Thoracic aorta (tissue), 2 donors: ENCODE results near the gene MLF2. TPM values are rescaled to one million over a fixed set of nuclear protein-coding genes. Genes with fewer than 3 reads are reported as not detected.

ENCODE experiments used
- ATAC-seq: fragments of 150-250 bp; one replicate; pipeline ENCODE4 v1.8.0; 2017; ENCODE audit warnings: low read depth; ENCODE audit not compliant: insufficient number of reproducible peaks, low FRiP score
- DNase-seq: peaks from one replicate; pipeline ENCODE4 v3.0.0-alpha.2; 2020; ENCODE audit warnings: low spot score
- H3K27ac ChIP-seq, 2 donors: fragments of 200-600 bp; sonication (generic); 1 replicate in 1 of 2; 2 replicates in 1 of 2; pipeline ENCODE4 v1.5.1; 2016; ENCODE audit warnings: mild to moderate bottlenecking in 2 of 2, moderate library complexity in 2 of 2
- H3K27me3 ChIP-seq: fragments of 200-600 bp; sonication (generic); replicated peaks from 2 replicates; pipeline ENCODE4 v1.6.0; 2016; ENCODE audit warnings: mild to moderate bottlenecking; ENCODE audit not compliant: insufficient read depth
- H3K36me3 ChIP-seq: fragments of 200-600 bp; sonication (generic); one replicate; pipeline ENCODE4 v1.5.1; 2016
- H3K4me1 ChIP-seq, 2 donors: fragments of 200-600 bp; sonication (generic); 1 replicate in 1 of 2; 2 replicates in 1 of 2; pipeline versions ENCODE4 v1.5.1 to v1.6.0; 2016; ENCODE audit warnings: low read depth in 2 of 2, mild to moderate bottlenecking in 1 of 2; ENCODE audit not compliant: control insufficient read depth in 1 of 2
- H3K4me3 ChIP-seq: fragments of 200-600 bp; sonication (generic); 2 replicates; pipeline ENCODE4 v1.5.1; 2016; ENCODE audit warnings: mild to moderate bottlenecking
- H3K9me3 ChIP-seq: fragments of 200-600 bp; sonication (generic); 2 replicates; pipeline ENCODE4 v1.5.1; 2016
- total RNA-seq, 2 donors: library from RNA; depleted of rRNA; stranded (reverse); fragments of >200 nt; gene quantifications; one replicate each; pipeline versions ENCODE4 v1.1.0 to v1.2.3, GENCODE V29; 2016
- TF ChIP-seq, protein P1 (sequence below): fragments of 200-600 bp; sonication (generic); IDR thresholded peaks from one replicate; pipeline ENCODE4 v1.5.1; 2019; ENCODE audit warnings: antibody characterized with exemption

MLF2 gene
- total RNA-seq, 2 donors from 2014 or later, result 129 to 179 TPM

DNA sequence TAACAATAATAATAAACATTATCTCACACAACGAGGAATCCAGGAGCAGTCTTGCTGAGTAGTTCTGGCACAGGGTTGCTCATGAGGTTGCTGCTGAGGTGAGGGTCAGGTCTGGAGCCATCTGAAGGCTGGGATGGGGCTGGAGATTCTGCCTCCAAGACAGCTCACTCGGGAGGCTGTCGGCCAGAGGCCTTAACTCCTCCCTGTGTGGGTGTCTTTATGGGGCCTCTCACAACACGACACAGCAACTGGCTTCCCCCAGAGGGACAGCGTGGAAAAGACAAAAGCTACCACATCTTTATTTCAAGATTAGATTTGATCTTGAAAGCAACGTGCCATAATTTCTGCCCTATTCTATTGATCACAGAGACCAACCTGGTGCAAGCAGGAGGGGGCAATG is 29.2 kb upstream of the MLF2 start:
- Histone ChIP-seq H3K36me3 (no peaks in the 10 kb centered on the region), H3K9me3 (no peaks in the 10 kb centered on the region), H3K27me3 (no peaks in the 10 kb centered on the region), H3K27ac (no peak overlapping the region), H3K4me3 (no peak overlapping the region), H3K4me1 (peaks cover 7 to 10% of the 10 kb centered on the region in 2 donors)
- DNase-seq (no peak), ATAC-seq (no peak)
- TF ChIP-seq, protein P1, sequence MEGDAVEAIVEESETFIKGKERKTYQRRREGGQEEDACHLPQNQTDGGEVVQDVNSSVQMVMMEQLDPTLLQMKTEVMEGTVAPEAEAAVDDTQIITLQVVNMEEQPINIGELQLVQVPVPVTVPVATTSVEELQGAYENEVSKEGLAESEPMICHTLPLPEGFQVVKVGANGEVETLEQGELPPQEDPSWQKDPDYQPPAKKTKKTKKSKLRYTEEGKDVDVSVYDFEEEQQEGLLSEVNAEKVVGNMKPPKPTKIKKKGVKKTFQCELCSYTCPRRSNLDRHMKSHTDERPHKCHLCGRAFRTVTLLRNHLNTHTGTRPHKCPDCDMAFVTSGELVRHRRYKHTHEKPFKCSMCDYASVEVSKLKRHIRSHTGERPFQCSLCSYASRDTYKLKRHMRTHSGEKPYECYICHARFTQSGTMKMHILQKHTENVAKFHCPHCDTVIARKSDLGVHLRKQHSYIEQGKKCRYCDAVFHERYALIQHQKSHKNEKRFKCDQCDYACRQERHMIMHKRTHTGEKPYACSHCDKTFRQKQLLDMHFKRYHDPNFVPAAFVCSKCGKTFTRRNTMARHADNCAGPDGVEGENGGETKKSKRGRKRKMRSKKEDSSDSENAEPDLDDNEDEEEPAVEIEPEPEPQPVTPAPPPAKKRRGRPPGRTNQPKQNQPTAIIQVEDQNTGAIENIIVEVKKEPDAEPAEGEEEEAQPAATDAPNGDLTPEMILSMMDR, result no peak

DNA sequence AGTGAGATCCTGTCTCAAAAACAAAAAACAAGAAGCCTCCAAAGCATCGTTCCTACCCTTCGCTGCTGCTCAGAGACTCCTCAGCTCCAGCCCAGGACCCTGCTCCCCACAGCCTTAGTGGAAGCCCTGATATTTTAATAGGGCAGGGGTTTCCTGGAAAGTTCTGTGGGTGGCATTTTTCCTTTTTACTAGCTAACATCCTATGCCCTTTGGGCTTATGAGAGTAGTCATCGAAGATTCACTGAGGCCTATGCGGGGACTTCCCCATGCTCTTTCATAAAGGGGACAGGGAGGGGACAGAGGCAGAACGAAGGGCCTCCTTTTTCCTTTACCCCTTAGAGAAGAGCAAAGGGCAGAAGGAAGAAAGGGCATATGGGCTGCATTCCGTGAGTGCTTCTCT is 27.6 kb upstream of the MLF2 start:
- Histone ChIP-seq H3K27me3 (no peaks in the 10 kb centered on the region), H3K36me3 (no peaks in the 10 kb centered on the region), H3K9me3 (no peaks in the 10 kb centered on the region), H3K4me3 (no peak overlapping the region), H3K4me1 (peaks cover 7 to 10% of the 10 kb centered on the region in 2 donors), H3K27ac (no peak overlapping the region)
- ATAC-seq (no peak), DNase-seq (no peak)
- TF ChIP-seq, protein P1, result no peak

DNA sequence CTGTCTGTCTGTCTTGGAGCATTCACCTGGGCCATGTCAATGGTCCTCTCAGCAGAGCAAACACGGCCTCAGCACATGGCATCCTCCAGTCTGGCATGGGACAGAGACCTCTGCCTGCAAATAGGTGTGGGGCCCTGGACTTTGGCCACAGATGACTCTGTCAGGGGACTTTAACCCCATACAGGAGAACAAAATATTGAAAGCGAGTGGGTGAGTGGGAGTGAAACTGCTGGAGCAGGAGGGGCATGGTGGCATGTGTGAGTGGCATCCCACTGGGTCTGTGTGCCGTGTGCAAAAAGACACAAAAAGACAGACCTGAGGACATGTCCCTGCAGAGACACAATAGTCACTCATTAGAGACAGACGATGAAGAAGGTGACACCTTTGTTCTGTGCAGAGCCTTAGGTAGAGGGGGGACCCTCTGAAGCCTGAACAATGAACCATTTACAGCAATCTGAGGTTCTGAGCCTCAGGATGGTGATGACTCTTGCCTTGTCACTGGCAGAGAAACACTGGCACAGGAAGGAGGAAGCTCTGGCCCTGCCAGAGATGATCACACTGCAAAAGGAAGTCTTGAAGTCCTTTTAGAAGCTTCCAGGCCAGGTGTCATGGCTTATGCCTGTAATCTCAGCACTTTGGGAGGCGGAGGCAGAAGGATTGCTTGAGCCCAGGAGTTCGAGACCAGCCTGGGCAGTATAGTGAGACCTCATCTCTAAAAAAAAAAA is 26.9 kb upstream of the MLF2 start:
- no peaks in the 10 kb centered on the region for H3K36me3 ChIP-seq
- TF ChIP-seq, protein P1, result no peak
- H3K4me3 ChIP-seq, result no peak overlapping the region
- no peaks in the 10 kb centered on the region for H3K9me3 ChIP-seq
- ATAC-seq (no peak), DNase-seq (no peak)
- H3K27me3 ChIP-seq, result no peaks in the 10 kb centered on the region
- peaks cover 7 to 10% of the 10 kb centered on the region in 2 donors for H3K4me1 ChIP-seq
- no peak overlapping the region for H3K27ac ChIP-seq

DNA sequence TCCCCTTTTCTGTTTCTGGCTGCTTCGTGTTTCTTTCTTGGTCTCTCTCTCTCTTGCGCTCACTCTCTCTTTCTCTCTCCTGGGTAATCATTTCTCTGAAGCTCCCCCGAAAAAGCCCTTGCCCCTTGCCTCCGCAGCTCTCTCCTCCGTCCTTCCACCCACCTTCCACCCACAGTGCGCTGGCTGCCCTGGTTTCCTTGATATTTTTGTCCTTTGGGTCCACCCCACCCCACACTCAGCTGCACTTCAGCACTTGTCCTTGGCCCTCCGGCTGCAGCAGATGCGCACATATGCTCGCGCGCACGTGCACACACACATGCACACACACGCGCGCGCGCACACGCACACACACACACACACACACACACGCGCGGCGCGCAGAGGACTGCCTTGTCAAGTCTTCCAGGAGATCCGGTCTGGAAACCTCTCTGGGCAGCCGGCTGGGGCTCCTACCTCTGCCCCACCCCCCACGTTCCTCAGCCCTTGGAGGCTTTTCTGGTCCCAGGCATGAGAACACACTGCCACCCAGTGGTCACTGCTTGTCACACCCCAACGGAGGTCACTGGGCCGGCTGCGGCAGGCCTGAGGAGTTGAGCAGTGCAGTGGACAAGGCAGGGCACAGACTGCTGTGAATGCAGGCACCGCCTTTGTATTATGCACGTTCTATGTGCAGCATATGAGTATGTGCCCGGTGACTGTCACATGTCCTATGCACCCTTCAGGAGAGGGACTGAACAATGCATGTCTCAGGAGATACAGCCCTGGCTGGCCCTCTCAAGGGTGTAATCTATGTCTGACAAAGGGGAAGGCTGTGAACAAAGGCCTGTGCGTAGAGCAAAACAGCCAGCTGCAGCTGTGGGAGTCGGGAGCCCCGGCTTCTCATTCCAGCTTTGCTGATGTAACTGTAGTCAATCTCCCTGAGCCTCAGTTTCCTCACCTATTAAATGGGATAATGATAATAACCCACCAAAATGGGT is 25.9 kb upstream of the MLF2 start:
- DNase-seq (peak; percentile 82), ATAC-seq (peak; percentile 62)
- H3K4me1 ChIP-seq, result peaks cover 7 to 10% of the 10 kb centered on the region in 2 donors
- TF ChIP-seq, protein P1, result peak; percentile 95
- H3K9me3 ChIP-seq, result no peaks in the 10 kb centered on the region
- H3K36me3 ChIP-seq, result no peaks in the 10 kb centered on the region
- H3K4me3 ChIP-seq, result peak overlapping the region; percentile 76
- peak overlapping the region; percentile 41 to 50 for H3K27ac ChIP-seq
- H3K27me3 ChIP-seq, result no peaks in the 10 kb centered on the region

DNA sequence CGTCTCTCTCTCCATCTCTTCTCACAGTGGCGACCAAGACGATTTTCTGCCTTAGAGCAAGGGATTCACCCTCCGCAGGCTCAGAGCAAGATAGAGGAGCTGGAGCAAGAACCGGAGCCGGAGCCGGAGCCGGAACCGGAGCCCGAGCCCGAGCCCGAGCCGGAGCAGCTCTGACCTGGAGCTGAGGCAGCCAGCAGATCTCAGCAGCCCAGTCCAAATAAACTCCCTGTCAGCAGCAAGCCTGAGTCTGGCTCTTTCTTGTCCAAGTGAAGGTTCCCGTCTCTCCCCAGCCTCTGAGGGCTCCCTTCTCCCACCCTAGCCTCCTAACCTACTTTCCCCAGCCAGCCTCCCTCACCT is 25.3 kb upstream of the MLF2 start:
- TF ChIP-seq, protein P1, result no peak
- Histone ChIP-seq H3K27ac (peak overlapping the region; percentile 41 to 50), H3K9me3 (no peaks in the 10 kb centered on the region), H3K27me3 (no peaks in the 10 kb centered on the region), H3K36me3 (no peaks in the 10 kb centered on the region), H3K4me1 (peaks cover 7 to 10% of the 10 kb centered on the region in 2 donors), H3K4me3 (peak overlapping the region; percentile 76)
- ATAC-seq, result peak; percentile 35
- DNase-seq, result no peak
